Activated CD4-positive, alpha-beta T cell treated with anti-CD3 and anti-CD28 coated beads, Interleukin-2, amount 50 U/mL, for 4 hours (primary cell): ENCODE measurements around the gene ZNF442.
"Not testable (repeated sequence)": the region's sequence is repeated elsewhere in the genome, so short reads cannot be mapped to it uniquely, and the experiment has no call there.

ENCODE experiments used
- DNase-seq, 2 experiments: peaks; one replicate each; pipeline ENCODE4 v3.0.0-alpha.2; 2020

The ZNF442 gene

GRCh38 chr19:12365236-12366162 is at the start of gene ZNF442:
Gene ZNF442 (minus strand): TSS chr19:12365683. CDS start chr19:12363631, 2,052 bp downstream.
- DNase-seq, result peak; percentile 80 to 83

DNA sequence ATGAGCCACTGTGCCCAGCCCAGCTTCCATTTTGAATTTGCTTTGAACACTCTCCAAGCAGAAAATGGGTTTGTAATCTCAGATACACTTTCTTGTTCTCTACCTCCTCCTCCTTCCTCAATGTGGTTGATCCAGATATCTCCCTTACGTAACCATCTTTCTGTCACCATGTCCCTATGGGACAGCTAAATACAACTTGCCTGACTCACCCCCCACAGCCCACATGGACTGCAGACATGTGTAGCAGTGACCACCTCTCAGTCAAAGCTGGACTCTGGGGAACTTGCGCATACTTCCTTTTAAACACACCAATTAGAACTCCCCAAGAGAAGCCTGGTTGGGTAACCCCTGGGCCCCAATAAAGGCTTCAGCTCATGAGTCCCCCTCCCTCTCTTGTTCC is 46.4 kb upstream of the ZNF442 start:
- DNase-seq, result no peak

GRCh38 chr19:12400633-12401502 is 35.4 kb upstream of the ZNF442 start, which contains the start of gene ZNF799:
Gene ZNF799 (minus strand): TSS chr19:12401271. CDS start chr19:12401070, 201 bp downstream.
- peak; percentile 75 to 78 for DNase-seq

- peak; percentile 21 to 25 for DNase-seq
Observed at GRCh38 chr19:12399901-12400632, 34.6 kb upstream of the ZNF442 start.

- DNase-seq, result not testable (repeated sequence)
Observed at GRCh38 chr19:12391148-12391547, 25.7 kb upstream of the ZNF442 start.

GRCh38 chr19:12386365-12386764 is 20.9 kb upstream of the ZNF442 start:
- not testable (repeated sequence) for DNase-seq

GRCh38 chr19:12380444-12380737 is 14.9 kb upstream of the ZNF442 start:
- DNase-seq, result no peak

DNA sequence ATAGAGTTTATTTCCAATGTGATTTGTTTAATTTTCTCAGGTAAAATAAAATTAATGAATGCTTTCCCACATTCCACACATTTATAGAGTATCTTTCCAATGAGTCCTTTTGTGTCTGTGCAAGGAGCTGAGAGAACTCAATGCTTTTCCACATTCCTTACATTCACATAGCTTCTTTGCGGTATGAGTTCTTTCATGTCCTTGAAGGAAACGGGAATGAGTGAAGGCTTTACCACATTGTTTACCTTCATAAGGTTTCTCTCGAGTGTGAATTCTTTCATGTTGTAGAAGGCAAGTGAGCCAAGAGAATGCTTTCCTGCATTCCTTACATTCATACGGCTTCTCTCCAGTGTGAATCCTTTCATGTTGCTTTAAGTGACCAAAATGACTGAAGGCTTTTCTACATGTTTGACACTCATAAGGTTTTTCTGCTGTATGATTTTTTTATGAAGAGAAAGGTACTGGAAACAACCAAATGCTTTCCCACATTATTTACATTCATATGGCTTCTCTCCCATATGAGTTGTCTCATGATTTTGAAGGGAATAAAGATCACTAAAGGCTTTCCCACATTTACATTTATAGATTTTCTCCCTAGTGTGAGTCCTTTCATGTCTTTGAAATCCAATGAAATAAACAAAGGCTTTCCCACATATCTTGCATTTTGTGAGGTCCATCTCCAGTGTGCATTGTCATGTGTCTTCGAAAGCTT is 14.4 kb upstream of the ZNF442 start:
- DNase-seq, result no peak

DNA sequence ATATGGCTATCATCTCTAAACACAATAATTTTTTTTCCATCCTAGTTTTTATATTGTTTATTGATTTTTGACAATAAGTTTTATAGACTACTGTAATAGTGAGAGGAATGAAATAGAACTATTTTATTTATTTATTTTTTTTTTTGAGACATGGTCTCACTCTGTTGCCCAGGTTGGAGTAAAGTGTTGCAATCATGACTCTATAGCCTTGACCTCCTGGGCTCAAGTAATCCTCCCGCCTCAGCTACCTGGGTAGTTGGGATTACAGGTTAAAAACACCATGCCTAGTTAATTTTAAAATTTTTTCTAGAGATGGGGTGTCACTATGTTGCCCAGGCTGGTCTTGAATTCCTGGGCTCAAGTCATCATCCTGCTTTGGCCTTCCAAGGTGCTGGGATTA is 8.5 kb upstream of the ZNF442 start:
- DNase-seq, result no peak

DNA sequence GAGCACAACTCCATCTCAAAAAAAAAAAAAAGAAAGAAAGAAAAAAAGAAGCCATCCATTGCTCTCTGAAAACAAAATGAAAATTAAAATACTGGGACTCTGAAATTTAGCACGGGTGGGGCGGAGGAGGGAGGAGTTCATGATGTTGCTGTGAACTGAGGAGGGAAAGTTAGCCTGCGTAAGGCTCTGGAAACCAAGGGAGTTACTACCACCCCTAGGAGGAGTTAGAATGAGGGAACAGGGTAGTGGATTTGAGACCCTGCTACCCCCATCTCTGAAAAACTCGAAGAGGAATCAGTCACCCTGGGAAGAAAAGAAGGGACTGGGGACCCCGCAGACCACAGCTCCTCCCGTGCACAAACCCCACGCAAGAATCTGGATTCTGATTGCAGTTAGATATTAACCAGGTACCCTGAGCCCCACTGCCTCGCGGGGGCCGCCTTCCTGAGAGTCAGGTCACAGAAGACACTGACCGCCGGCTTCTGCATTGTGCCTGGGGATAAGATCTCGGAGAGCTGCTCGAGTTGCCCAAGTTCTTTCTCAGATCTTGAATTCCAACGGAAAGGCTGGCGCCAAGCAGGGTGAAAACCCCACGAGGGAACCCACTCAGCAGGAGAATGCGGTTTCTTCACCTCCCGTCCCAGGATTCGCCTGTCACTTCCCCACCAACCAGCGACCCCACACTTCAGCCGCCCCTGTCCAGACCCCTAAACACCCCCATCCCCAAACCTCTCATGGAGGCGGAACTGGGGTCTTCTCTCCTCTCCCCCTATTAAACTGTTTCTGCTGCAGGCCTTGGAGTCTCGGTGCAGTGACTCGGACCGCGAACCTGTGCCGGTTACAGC is 870 bp downstream of the ZNF442 start:
- no peak for DNase-seq

GRCh38 chr19:12362236-12362635 is 3.2 kb downstream of the ZNF442 start:
- DNase-seq, result not testable (repeated sequence)

DNA sequence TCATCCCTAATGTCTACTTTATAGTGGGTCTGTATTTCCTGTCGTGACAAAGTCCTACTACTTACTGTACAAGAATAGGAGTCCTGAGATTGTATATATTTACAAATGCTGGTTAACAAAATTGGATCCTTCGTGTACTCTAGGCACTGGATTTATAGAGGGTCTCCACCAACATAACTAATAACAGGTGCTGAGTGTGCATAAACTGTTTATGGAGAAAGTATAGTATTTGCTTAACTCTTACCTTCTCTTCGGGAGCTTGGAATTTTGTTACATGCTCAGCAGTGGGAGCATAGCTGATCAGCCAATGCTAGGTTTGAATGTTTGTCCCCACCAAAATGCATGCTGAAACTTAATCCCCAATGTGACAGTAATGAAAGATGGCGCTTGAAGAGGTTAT is 12.1 kb downstream of the ZNF442 start:
- no peak for DNase-seq

GRCh38 chr19:12350890-12351197 is 14.6 kb downstream of the ZNF442 start:
- no peak for DNase-seq

DNA sequence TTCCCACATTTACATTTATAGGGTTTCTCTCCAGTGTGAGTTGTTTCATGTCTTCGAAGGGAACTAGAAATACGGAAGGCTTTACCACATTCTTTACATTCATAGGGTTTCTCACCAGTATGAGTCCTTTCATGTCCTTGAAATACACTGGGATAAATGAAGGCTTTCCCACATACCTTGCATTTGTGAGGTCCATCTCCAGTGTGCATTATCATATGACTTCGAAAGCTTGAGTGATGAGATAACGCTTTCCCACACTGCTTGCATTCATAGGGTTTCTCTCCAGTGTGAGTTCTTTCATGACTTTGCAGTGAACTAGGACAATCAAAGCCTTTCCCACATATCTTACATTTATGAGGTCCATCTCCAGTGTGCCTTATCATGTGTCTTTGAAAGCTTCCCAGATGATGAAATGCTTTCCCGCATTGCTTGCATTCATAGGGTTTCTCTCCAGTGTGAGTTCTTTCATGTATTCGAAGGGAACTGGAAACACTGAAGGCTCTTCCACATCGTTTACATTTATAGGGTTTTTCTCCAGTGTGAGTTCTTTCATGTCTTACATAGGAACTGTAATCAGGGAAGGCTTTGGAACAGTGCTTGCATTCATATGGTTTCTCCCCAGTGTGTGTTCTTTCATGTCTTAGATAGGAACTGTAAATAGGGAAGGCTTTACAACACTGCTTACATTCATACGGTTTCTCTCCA is 15.1 kb downstream of the ZNF442 start:
- DNase-seq, result no peak

DNA sequence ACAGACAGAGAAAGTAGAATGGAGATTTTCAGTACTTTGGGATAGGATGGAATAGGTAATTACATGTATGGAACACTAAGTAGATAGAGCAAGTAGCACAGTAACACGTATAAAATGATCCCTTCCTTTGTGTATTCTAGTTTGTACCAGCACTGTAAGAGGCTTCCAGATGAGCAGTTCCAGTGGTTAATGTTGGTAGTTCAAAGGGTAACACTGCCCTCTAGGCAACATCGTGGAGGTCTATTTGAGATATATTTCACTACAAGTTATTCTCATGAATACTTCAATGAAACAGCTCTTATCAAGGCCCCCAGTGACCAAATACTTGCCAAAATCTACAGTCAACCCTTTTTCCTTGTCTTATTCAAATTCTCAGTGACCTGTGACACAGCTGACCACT is 18.6 kb downstream of the ZNF442 start:
- DNase-seq, result no peak

GRCh38 chr19:12345197-12345596 is 20.3 kb downstream of the ZNF442 start:
- DNase-seq, result no peak

GRCh38 chr19:12333162-12334159 is 32.0 kb downstream of the ZNF442 start, which contains the start of gene ZNF563:
Gene ZNF563 (minus strand): TSS chr19:12333633. CDS start chr19:12333482, 151 bp downstream.
- DNase-seq, result peak; percentile 98 to 99

- peak; percentile 76 to 82 for DNase-seq
Observed at GRCh38 chr19:12331211-12331941, 34.1 kb downstream of the ZNF442 start.

DNA sequence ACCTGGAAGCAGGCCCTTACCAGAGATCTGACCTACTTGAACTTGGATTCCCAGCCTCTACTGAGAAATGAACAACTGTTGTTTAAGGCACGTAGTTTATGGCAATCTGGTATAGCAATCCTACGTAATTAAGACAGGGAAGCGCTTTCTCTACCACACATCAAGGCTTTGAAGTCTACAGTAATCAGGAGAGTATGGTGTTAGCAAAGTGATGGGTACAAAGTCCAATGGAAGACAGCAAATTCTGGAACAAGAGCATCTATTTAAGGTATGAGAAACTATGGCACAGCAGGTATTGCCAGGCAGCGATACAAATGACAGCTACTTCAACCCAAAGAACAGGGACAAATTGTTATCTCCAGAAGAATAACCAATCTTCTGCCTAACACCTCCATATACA is 35.1 kb downstream of the ZNF442 start:
- no peak for DNase-seq
